Ectodermal cell (in vitro differentiated cells): ENCODE measurements around the gene HOXD13.

Source experiments
- H3K27ac ChIP-seq: 2 replicates; pipeline ENCODE4 v1.7.0; 2013; ENCODE audit warnings: mild to moderate bottlenecking, low read depth, low read length; ENCODE audit not compliant: insufficient read depth, poor library complexity, severe bottlenecking
- H3K27me3 ChIP-seq: 2 replicates; pipeline ENCODE4 v1.7.0; 2013; ENCODE audit warnings: mild to moderate bottlenecking, low read length; ENCODE audit not compliant: insufficient read depth, control insufficient read depth, poor library complexity, severe bottlenecking
- H3K36me3 ChIP-seq: one replicate; pipeline ENCODE4 v1.7.0; 2013; ENCODE audit warnings: low read length; ENCODE audit not compliant: control insufficient read depth, insufficient read depth
- H3K4me1 ChIP-seq: one replicate; pipeline ENCODE4 v1.7.0; 2013; ENCODE audit warnings: low read length; ENCODE audit not compliant: control insufficient read depth, insufficient read depth
- H3K4me3 ChIP-seq: 2 replicates; pipeline ENCODE4 v1.7.0; 2013; ENCODE audit warnings: low read depth, low read length, control low read depth; ENCODE audit not compliant: insufficient read depth
- H3K9me3 ChIP-seq: 2 replicates; pipeline ENCODE4 v1.7.0; 2013; ENCODE audit warnings: mild to moderate bottlenecking, low read length, moderate library complexity; ENCODE audit not compliant: control insufficient read depth
- WGBS, 2 experiments: methylation state at CpG; one replicate each; pipeline ENCODE4 v1.1.7; 2013; ENCODE audit warnings: missing lambda C conversion rate in 2 of 2; 5-methylcytosine and 5-hydroxymethylcytosine counted together

HOXD13 gene

GRCh38 chr2:176115883-176116813, 23.6 kb downstream of the HOXD13 start, which contains the start of gene HOXD10:
HOXD10 (plus strand) TSS chr2:176116778; CDS start chr2:176116834, 56 bp downstream.
- Histone ChIP-seq H3K4me3 (no peak within 1 kb of the TSS), H3K9me3 (no peaks in the 10 kb centered on the region), H3K4me1 (no peaks in the 10 kb centered on the region), H3K36me3 (no peaks in the 10 kb centered on the region), H3K27ac (no peak within 1 kb of the TSS), H3K27me3 (peaks cover 100% of the 10 kb centered on the region)
- WGBS, 2 experiments: 4 to 5% methylated on average over 66 of the region's 66 CpGs

- Histone ChIP-seq H3K9me3 (no peaks in the 10 kb centered on the region), H3K4me1 (no peaks in the 10 kb centered on the region), H3K27ac (no peak overlapping the region), H3K36me3 (no peaks in the 10 kb centered on the region), H3K4me3 (no peak overlapping the region), H3K27me3 (peaks cover 100% of the 10 kb centered on the region)
- WGBS, 2 experiments: 70 to 71% methylated on average over 40 of the region's 40 CpGs
Observed at GRCh38 chr2:176117162-176117822, 24.8 kb downstream of the HOXD13 start.

GRCh38 chr2:176117823-176118371, 25.4 kb downstream of the HOXD13 start:
- H3K4me1 ChIP-seq: no peaks in the 10 kb centered on the region
- H3K36me3 ChIP-seq: no peaks in the 10 kb centered on the region
- H3K9me3 ChIP-seq: no peaks in the 10 kb centered on the region
- H3K27me3 ChIP-seq: peaks cover 100% of the 10 kb centered on the region
- H3K4me3 ChIP-seq: no peak overlapping the region
- H3K27ac ChIP-seq: no peak overlapping the region
- WGBS, 2 experiments: 54 to 56% methylated on average over 11 of the region's 11 CpGs

- no peaks in the 10 kb centered on the region for H3K4me1 ChIP-seq
- WGBS, 2 experiments: 16 to 17% methylated on average over 24 of the region's 24 CpGs
- peaks cover 100% of the 10 kb centered on the region for H3K27me3 ChIP-seq
- H3K9me3 ChIP-seq: no peaks in the 10 kb centered on the region
- no peaks in the 10 kb centered on the region for H3K36me3 ChIP-seq
- no peak overlapping the region for H3K27ac ChIP-seq
- H3K4me3 ChIP-seq: no peak overlapping the region
Observed at GRCh38 chr2:176118601-176119339, 26.2 kb downstream of the HOXD13 start.

DNA sequence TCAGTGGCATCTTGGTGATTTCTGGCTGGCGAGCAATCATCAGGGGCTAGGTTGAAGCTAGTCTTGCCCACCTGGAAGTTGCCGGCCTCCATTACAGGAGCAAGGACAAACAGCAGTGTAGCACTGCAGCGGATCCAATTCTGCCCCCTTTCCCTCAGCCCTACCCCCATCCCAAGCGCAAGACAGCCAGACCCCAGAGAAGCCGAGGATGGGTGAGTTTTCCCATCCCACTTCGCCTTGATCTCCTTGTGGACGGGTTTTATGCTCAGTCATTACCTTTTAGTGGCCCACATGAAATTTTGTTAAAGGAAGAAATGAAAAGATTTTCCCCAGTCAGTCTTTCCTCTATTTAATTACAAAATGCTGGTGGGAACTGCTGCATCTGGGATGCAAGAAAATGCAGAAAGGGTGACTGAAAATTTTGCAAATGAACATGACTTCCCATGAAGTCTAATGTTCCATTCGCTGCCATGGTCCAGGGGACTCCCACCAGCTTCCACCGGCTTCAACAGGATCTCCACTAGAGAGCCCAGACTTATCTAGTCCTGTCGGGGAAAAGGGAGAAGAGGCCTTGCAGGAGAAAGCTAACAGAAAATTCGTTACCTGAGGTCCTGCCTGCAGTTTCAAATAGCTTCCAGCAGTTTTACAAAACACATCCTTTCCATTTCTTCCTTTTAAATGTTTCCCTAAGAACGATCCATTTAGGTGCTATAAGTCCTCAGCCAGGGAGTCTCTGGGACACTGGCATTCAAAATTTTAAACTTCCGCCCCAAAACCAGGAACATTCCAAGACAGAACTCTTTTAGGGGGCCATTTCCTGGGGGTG, 28.1 kb downstream of the HOXD13 start:
- Histone ChIP-seq H3K4me1 (no peaks in the 10 kb centered on the region), H3K9me3 (no peaks in the 10 kb centered on the region), H3K36me3 (no peaks in the 10 kb centered on the region), H3K27me3 (peaks cover 100% of the 10 kb centered on the region), H3K27ac (no peak overlapping the region), H3K4me3 (no peak overlapping the region)
- WGBS, 2 experiments: 22 to 25% methylated on average over 13 of the region's 13 CpGs

DNA sequence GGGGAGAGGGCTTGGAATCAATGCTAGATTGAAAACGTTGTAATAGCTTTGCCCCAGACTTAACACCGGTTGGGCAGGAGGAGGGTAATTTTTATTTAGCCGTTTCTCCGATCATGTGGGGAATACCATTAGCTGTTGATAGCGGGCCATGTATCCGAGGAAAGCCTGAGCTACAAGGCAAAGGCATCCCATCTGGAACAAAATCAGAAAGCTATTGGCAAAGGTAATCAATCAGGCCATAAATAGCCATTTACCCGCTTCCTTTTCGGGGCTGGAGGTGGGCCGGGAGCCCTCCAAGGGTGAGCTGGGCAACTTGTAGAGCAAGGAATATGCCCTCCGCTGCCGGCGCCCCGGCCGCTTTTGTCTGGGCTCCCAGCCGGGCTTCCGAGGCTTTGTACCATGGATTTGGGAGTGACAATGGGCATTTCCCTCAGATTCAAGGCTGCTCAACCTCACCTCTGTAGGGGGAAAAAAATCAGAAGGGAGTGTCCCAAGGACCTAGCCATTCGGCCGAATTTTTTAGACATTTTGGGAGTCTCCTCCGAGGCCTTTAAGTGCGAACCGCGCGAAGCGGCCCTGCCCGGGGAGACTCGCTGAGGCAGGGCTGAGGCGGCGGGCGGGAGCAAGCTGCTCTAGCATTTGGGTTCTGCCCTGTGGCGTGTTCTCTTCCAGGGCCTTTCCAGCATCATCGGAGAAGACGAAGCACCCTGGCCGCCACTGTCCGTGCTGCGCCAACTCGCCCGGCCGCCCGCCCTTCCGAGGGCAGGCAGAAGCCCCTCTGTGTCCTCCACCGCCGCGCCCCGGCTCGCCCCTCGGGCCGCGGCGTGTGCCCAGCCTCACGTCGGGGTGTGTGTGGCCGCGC, 28.9 kb downstream of the HOXD13 start:
- H3K4me1 ChIP-seq: no peaks in the 10 kb centered on the region
- 5 to 6% methylated on average over 53 of the region's 53 CpGs for WGBS, 2 experiments
- H3K27me3 ChIP-seq: peaks cover 100% of the 10 kb centered on the region
- no peak overlapping the region for H3K4me3 ChIP-seq
- H3K36me3 ChIP-seq: no peaks in the 10 kb centered on the region
- H3K9me3 ChIP-seq: no peaks in the 10 kb centered on the region
- H3K27ac ChIP-seq: no peak overlapping the region

DNA sequence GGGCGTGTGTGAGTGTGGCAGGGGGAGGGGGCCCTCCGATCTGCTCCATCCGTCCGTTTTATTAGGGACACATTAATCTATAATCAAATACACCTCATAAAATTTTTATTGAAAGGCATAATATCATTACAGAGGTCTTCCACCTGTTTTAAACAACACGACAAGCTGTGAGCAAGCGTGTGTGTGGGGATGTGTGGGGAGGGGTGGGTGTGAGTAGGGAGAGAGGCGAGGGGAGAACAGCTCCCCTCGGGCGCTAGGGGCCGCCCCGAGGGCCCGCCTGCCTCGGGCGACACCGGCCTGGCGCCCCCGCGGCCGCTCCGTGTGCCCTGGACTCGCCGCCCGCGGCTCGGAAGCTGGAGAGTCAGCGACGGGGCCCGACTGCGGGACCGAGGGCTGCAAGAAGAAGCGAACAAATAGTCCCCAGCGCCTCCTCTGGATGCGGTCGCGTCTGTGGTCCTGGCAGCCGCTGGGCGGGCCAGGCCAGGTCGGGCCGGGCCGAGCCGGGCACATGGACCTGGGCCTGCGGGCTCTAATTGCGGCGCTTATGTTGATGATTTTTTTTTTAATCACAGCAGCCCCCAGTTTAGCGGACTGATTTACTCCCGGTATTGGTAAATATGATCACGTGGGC, 29.6 kb downstream of the HOXD13 start:
- Histone ChIP-seq H3K4me1 (no peaks in the 10 kb centered on the region), H3K27me3 (peaks cover 100% of the 10 kb centered on the region), H3K36me3 (no peaks in the 10 kb centered on the region), H3K27ac (no peak overlapping the region), H3K9me3 (no peaks in the 10 kb centered on the region), H3K4me3 (peak overlapping the region; percentile 24)
- 1 to 2% methylated on average over 44 of the region's 47 CpGs for WGBS, 2 experiments

- H3K36me3 ChIP-seq: no peaks in the 10 kb centered on the region
- no peaks in the 10 kb centered on the region for H3K4me1 ChIP-seq
- H3K27me3 ChIP-seq: peaks cover 100% of the 10 kb centered on the region
- peak within 1 kb of the TSS; percentile 24 for H3K4me3 ChIP-seq
- no peaks in the 10 kb centered on the region for H3K9me3 ChIP-seq
- no peak within 1 kb of the TSS for H3K27ac ChIP-seq
- 1% methylated on average over 84 of the region's 84 CpGs for WGBS, 2 experiments
Observed at GRCh38 chr2:176122683-176123410, 30.3 kb downstream of the HOXD13 start, which contains the start of gene HOXD9. HOXD9 (plus strand) TSS chr2:176122719; CDS start chr2:176122769, 50 bp downstream.
